Measurements from ENCODE around the gene RBM20. TPM values are rescaled to one million over a fixed set of nuclear protein-coding genes. Genes with fewer than 3 reads are reported as not detected.

The RBM20 gene
- total RNA-seq, 1 experiment from 2014 or later, result 0.24 TPM

DNA sequence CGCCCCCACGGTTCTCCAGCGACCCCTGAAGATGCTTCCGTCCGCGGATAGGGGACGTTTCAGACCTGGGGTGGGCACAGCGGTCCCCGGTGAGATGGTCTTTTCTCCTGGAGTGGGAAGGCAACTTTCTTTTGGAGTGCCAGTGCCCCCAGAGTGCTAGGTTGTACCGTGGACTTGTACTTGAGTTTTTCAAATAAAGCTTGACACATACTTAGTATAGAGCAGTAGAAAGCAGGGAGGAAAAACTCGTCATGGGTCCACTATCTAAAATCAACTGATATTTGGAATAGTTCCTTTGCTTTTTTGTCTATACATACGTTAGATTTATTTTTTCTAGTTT lies 28.4 kb downstream of the RBM20 start:
- DNase-seq (ENCODE audit: low spot score), result peak; percentile 10

GRCh38 chr10:110676016-110676415 lies 31.9 kb downstream of the RBM20 start:
- no peak for DNase-seq (ENCODE audit: low spot score)

GRCh38 chr10:110679486-110680272 lies 35.5 kb downstream of the RBM20 start:
- no peak for DNase-seq (ENCODE audit: low spot score)

- DNase-seq (ENCODE audit: low spot score), result no peak
Observed at GRCh38 chr10:110680273-110681020, 36.3 kb downstream of the RBM20 start.

- DNase-seq (ENCODE audit: low spot score), result no peak
Observed at GRCh38 chr10:110681023-110681681, 37.0 kb downstream of the RBM20 start.

GRCh38 chr10:110682348-110682747 lies 38.2 kb downstream of the RBM20 start:
- no peak for DNase-seq (ENCODE audit: low spot score)

- peak; percentile 23 for DNase-seq (ENCODE audit: low spot score)
Observed at GRCh38 chr10:110684800-110685446, 40.8 kb downstream of the RBM20 start.

GRCh38 chr10:110686047-110686446 lies 41.9 kb downstream of the RBM20 start:
- DNase-seq (ENCODE audit: low spot score), result no peak

DNA sequence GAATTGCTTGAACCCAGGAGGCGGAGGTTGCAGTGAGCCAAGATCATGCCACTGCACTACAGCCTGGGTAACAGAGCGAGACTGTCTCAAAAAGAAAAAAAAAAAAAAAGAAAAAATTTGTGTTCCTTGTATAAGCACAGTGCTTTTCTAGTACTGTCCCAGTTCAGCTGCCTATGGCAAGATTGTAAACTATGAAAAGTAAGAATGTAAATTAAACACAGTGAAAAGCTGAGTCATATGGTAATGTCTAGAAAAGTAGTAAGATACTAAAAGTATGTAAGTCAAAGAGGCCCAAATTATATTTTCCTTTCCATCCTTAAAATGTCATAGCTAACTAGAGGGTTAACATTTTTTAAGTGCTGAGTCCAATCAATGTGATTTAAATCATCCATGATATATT lies 42.8 kb downstream of the RBM20 start:
- DNase-seq (ENCODE audit: low spot score), result no peak

DNA sequence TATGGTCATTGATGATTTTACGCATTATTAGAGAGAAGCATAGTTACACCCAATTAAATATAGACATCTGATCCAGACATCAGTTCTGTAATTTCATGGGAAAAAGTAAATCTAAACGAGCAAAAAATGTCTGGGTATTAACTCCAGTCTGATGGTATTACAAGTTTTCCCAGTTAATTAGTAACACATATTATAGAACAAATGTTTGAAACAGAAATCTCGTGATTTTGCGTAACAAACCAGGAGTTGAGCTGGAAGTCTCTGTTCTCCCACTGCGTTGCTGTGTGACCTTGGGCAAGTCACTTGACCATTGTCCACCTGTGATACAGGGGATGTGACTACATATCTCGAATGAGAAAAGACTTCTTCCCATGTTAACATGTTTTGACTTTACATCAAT lies 43.3 kb downstream of the RBM20 start:
- DNase-seq (ENCODE audit: low spot score), result no peak

GRCh38 chr10:110691139-110691538 lies 47.0 kb downstream of the RBM20 start:
- DNase-seq (ENCODE audit: low spot score), result no peak

- no peak for DNase-seq (ENCODE audit: low spot score)
Observed at GRCh38 chr10:110694263-110694662, 50.1 kb downstream of the RBM20 start.

DNA sequence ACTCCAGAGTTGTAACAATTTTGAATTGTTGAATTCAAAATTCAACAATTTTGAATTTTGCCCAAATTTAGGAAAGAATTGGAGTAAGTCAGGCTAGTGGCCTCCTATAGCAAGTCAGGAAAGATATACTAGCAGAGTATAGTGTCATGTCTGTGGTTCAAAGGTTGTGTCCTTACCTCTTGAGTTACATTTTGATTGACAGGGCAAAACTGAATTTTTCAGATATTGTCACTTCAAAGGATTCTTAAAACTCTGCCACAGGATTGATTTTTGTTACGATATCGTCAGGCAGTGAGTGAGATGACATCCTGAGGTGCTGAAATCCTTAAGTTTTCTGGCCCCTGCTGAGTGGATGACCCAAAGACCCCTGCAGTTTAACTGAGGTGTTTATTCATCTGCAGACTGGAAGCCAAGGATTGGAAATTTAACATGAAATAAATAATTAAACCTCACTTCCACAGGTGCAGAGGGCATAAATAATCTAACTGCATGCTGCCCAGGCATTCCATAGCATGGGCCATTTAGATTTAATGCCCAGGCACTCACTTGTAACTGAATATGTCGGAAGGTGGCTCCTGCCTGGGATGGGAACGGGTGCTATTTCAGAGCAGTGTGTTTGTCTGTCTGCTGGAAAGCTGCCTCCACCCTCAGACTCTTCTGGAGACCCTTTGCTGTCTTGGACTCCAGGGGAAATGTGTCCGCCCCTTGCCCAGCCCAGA lies 50.8 kb downstream of the RBM20 start:
- DNase-seq (ENCODE audit: low spot score), result no peak

GRCh38 chr10:110695539-110695886 lies 51.4 kb downstream of the RBM20 start:
- no peak for DNase-seq (ENCODE audit: low spot score)

- DNase-seq (ENCODE audit: low spot score), result no peak
Observed at GRCh38 chr10:110696436-110696835, 52.3 kb downstream of the RBM20 start.

DNA sequence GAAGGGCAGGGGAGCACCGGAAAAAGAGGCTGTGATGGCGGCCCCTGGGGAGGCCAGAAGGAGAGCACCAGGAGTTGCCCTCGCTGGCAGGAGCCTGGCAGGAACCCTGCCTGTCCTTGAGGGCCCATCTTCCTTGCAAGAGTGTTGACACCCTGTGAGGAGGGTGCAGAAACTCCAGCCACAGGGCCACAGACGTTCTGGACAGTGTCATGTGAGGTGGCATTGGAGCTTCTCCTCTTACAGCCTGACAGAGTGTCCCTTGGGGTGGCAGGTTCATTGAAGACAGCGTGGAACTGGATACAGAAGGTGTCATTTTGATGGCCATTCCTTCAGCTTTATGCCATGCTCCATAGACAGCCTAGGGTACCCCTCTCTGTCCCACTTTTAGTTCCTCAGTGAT lies 54.2 kb downstream of the RBM20 start:
- DNase-seq (ENCODE audit: low spot score), result no peak

DNA sequence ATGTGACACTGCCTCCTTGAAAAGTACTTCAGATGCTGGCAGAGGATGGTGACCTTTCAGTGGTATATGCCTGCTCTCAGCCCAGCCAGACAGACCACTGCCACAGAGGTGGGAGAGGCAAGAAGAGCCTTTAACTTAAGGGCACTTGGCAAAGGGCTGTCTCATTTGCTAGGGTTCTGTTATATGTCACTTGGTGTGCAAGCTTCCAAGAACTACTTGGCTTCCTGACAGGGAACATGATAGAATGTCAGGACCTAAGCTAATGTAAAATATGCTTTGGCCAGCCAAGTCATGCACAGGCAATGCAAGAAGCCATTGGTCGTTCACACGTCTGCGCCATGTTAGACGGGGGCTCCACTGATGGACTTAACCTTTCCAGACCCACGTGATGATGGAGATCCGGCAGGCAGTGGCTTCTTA lies 54.7 kb downstream of the RBM20 start:
- no peak for DNase-seq (ENCODE audit: low spot score)

DNA sequence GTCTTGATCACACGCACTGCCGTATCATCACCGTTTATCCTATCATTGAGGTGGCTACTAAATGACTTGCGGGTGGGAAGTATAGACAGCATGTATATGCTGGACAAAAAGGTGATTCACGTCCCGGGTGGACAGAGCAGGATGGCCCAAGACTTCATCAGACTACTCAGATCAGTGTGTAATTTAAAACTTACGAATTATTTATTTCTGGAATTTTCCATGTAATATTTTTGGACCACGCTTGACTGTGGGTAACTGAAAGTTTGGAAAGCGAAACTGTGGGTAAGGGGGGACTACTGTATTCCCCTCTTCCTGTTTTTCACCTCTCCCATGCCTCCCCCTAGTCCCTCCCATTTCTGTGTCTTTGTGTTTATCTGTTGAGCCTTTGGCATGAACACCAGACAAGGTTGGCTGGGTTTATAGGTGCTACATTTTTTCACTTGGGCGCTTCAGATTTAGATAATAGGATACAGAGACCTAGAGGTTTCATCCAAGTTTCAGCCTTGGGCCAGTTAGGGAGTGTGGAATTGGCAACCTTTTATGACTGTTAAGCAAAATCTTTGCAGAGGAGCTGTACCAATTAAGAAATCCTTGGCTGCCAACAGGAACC lies 55.8 kb downstream of the RBM20 start:
- DNase-seq (ENCODE audit: low spot score), result no peak

DNA sequence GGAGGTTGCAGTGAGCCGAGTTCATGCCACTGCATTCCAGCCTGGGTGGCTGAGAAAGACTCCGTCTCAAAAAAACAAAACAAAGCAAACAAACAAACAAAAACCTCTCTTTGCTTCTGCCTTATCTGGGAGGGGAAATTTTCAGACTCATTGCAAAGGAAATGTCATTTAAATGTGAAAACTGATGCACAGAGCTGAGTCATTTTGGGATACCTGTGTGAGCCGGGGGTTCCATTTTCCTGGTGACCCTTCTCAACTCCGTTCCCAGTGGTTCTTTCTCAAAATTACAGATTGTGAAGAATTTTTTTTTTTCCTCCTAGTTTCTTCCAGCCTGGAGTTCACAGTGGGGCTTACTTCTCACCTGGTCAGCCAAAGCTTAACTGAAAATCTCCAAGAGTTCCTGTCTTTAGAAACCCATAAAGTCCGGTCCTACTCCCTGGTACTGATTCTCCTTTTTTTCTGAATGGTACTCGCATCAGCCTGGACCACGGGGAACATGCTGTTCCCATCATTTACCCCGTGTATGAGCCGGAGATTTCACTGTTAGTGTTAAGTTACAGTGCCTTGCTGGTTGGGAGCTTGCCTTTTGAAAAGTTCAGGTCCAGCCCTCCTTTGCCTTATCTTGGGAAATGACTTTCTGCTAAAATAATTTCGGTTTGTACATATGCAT lies 56.9 kb downstream of the RBM20 start:
- no peak for DNase-seq (ENCODE audit: low spot score)

DNA sequence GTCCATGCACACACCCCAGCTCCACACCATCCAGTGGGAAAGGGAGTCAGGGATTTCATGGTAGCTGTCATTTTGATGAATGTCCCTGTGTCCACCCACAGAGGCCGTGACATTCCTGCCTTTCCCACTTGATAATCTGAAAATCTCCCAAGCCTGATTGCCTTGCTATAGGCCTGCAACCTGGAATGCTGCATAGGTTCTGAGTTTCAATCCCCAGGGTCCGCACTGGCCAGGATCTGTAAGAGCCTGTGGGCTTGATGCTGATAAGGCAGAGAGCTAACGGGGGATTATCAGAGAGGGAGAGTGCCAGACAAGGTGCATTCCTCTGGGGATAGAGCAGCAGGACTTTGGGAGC lies 57.5 kb downstream of the RBM20 start:
- peak; percentile 25 for DNase-seq (ENCODE audit: low spot score)

- DNase-seq (ENCODE audit: low spot score), result no peak
Observed at GRCh38 chr10:110704070-110704469, 59.9 kb downstream of the RBM20 start.

All from A172 (cell line).